ENCODE data around the gene SLC30A9. TPM values are rescaled to one million over a fixed set of nuclear protein-coding genes. Genes with fewer than 3 reads are reported as not detected.

Gene SLC30A9
- total RNA-seq, 1 donor from 2014 or later = 50.3 TPM

- H3K4me1 ChIP-seq = no peaks in the 10 kb centered on the region
- TF ChIP-seq CTCF (IDR thresholded peaks at IDR 0.05) (no peak), POLR2A (IDR thresholded peaks at IDR 0.05) (no peak), POLR2AphosphoS5 (IDR thresholded peaks at IDR 0.05; ENCODE audit: insufficient read depth in 1 of 2, low read depth in 1 of 2) (no peak)
- no peaks in the 10 kb centered on the region for H3K9me3 ChIP-seq
- peaks cover 0 to 12% of the 10 kb centered on the region in 2 donors for H3K36me3 ChIP-seq
- no peaks in the 10 kb centered on the region for H3K27me3 ChIP-seq
- H3K4me3 ChIP-seq = no peak overlapping the region
- H3K27ac ChIP-seq = no peak overlapping the region
- no peak for DNase-seq (ENCODE audit: extremely low spot score in 2 of 2)
- intact Hi-C loops (cut with DNase I) = no loop called here
These were observed 28.1 kb downstream of the SLC30A9 start for GRCh38 chr4:42018451-42018850.

GRCh38 chr4:42048394-42048793 lies 58.1 kb downstream of the SLC30A9 start:
- TF ChIP-seq POLR2A (IDR thresholded peaks at IDR 0.05) = no peak
- TF ChIP-seq POLR2AphosphoS5 (IDR thresholded peaks at IDR 0.05; ENCODE audit: insufficient read depth in 1 of 2, low read depth in 1 of 2) = no peak
- no peak for TF ChIP-seq CTCF (IDR thresholded peaks at IDR 0.05)
- Histone ChIP-seq H3K27me3 (no peaks in the 10 kb centered on the region), H3K4me3 (no peak overlapping the region), H3K4me1 (no peaks in the 10 kb centered on the region), H3K36me3 (peaks cover 0 to 29% of the 10 kb centered on the region in 2 donors), H3K9me3 (no peaks in the 10 kb centered on the region), H3K27ac (no peak overlapping the region)
- DNase-seq (ENCODE audit: extremely low spot score in 2 of 2) = no peak
- intact Hi-C loops (cut with DNase I) = no loop called here

GRCh38 chr4:42050516-42051249 lies 60.4 kb downstream of the SLC30A9 start:
- Histone ChIP-seq H3K27ac (no peak overlapping the region), H3K4me1 (no peaks in the 10 kb centered on the region), H3K9me3 (no peaks in the 10 kb centered on the region), H3K36me3 (peaks cover 0 to 30% of the 10 kb centered on the region in 2 donors), H3K27me3 (no peaks in the 10 kb centered on the region), H3K4me3 (no peak overlapping the region)
- TF ChIP-seq CTCF (IDR thresholded peaks at IDR 0.05) = no peak
- TF ChIP-seq POLR2AphosphoS5 (IDR thresholded peaks at IDR 0.05; ENCODE audit: insufficient read depth in 1 of 2, low read depth in 1 of 2) = no peak
- TF ChIP-seq POLR2A (IDR thresholded peaks at IDR 0.05) = no peak
- DNase-seq (ENCODE audit: extremely low spot score in 2 of 2) = no peak
- intact Hi-C loops (cut with DNase I) = no loop called here

GRCh38 chr4:42066402-42066801 lies 76.1 kb downstream of the SLC30A9 start:
- H3K36me3 ChIP-seq = peaks cover 0 to 13% of the 10 kb centered on the region in 2 donors
- intact Hi-C loops (cut with DNase I) = no loop called here

More at GRCh38 chr4:42066402-42066801, 76.1 kb downstream of the SLC30A9 start:
- Histone ChIP-seq H3K27ac (no peak overlapping the region), H3K4me3 (no peak overlapping the region), H3K4me1 (no peaks in the 10 kb centered on the region), H3K27me3 (no peaks in the 10 kb centered on the region), H3K9me3 (no peaks in the 10 kb centered on the region)
- DNase-seq (ENCODE audit: extremely low spot score in 2 of 2) = no peak
- TF ChIP-seq CTCF (IDR thresholded peaks at IDR 0.05) (no peak), POLR2AphosphoS5 (IDR thresholded peaks at IDR 0.05; ENCODE audit: insufficient read depth in 1 of 2, low read depth in 1 of 2) (no peak), POLR2A (IDR thresholded peaks at IDR 0.05) (no peak)
